NT2/D1 (cell line): ENCODE measurements around the gene FBRSL1.

Experiments
- YY1 ChIP-seq: IDR thresholded peaks from 2 replicates; pipeline ENCODE4 v1.6.1; 2011; ENCODE audit not compliant: insufficient read length, insufficient read depth
- ZNF274 ChIP-seq: IDR thresholded peaks from 2 replicates; pipeline ENCODE4 v1.6.1; 2011; ENCODE audit warnings: mild to moderate bottlenecking, low read depth, low read length

DNA sequence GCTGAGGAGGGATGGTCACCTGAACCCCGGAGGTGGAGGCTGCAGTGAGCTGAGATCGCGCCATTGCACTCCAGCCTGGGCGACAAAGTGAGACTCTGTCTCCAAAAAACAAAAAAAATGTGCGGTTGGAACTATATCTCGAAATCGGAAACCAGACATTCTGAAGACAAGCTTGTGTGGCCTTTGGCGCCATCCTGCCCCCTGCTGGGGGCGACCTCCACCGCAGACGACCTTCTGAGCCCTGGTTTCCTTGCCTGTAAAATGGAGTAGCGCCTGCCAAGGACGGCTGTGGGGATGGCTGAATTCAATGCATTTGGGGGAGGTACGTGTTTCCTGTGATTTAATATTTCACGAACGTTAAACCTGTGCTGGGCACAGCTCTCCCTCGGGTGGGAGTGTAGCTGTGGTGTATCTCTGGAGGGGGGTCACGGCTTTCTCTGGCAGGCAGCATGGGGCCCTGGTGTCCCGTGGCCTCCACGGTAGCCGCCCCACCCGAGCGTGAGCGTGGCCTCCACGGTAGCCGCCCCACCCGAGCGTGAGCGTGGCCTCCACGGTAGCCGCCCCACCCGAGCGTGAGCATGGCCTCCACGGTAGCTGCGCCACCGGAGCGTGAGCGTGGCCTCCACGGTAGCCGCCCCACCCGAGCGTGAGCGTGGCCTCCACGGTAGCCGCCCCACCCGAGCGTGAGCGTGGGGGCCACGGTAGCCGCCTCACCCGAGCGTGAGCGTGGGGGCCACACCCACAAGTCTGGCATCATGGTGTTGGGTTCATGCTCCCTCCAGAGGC lies 65.1 kb downstream of the FBRSL1 start:
- TF ChIP-seq YY1, result no peak
- no peak for TF ChIP-seq ZNF274
